ENCODE measurements around the gene ACVR1. TPM values are rescaled to one million over a fixed set of nuclear protein-coding genes. Genes with fewer than 3 reads are reported as not detected.
A peak's percentile ranks its signal among the peaks of the same experiment; 100 is the strongest.

ACVR1 gene
- total and polyA plus RNA-seq, 9 of the 15 experiments (the other 6 are each of a cell fraction or from before 2014, with no cell fraction given), result 3.8 to 14.3 (median 6.9) TPM

DNA sequence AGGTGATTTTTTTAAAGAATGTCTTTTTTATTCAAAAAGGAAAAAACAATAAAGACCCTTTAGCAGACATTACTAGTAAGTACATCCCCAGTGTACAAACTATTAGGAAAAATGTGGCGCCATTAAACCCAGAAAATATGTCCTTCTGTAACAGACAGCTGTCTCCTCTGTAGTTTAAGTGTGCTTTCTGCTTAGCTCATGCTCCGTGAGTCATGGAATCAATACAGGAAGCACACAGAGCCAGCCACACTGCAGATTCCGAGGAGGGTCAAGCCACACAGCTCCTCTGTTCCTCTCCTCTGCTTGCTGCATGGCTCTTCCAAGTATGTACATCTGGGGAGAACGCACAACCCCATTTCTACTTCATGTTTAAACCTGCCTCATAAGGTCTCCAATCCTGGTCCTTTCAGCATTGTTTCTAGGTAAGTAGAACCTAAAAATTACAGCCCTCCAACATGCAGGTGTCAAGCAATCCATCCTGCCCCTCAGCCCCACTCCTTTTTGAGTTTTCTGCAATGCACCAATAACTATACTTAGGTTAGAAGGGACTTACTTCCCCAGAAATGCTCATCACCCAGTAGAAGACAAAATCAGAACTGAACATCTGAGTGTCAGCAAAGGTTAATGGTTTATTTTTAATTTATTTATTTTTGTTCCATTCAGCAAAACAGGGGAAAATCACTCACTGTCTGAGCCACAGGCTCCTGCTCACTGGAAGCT is 37.5 kb downstream of the ACVR1 start (continued):
- TF ChIP-seq, protein P1, sequence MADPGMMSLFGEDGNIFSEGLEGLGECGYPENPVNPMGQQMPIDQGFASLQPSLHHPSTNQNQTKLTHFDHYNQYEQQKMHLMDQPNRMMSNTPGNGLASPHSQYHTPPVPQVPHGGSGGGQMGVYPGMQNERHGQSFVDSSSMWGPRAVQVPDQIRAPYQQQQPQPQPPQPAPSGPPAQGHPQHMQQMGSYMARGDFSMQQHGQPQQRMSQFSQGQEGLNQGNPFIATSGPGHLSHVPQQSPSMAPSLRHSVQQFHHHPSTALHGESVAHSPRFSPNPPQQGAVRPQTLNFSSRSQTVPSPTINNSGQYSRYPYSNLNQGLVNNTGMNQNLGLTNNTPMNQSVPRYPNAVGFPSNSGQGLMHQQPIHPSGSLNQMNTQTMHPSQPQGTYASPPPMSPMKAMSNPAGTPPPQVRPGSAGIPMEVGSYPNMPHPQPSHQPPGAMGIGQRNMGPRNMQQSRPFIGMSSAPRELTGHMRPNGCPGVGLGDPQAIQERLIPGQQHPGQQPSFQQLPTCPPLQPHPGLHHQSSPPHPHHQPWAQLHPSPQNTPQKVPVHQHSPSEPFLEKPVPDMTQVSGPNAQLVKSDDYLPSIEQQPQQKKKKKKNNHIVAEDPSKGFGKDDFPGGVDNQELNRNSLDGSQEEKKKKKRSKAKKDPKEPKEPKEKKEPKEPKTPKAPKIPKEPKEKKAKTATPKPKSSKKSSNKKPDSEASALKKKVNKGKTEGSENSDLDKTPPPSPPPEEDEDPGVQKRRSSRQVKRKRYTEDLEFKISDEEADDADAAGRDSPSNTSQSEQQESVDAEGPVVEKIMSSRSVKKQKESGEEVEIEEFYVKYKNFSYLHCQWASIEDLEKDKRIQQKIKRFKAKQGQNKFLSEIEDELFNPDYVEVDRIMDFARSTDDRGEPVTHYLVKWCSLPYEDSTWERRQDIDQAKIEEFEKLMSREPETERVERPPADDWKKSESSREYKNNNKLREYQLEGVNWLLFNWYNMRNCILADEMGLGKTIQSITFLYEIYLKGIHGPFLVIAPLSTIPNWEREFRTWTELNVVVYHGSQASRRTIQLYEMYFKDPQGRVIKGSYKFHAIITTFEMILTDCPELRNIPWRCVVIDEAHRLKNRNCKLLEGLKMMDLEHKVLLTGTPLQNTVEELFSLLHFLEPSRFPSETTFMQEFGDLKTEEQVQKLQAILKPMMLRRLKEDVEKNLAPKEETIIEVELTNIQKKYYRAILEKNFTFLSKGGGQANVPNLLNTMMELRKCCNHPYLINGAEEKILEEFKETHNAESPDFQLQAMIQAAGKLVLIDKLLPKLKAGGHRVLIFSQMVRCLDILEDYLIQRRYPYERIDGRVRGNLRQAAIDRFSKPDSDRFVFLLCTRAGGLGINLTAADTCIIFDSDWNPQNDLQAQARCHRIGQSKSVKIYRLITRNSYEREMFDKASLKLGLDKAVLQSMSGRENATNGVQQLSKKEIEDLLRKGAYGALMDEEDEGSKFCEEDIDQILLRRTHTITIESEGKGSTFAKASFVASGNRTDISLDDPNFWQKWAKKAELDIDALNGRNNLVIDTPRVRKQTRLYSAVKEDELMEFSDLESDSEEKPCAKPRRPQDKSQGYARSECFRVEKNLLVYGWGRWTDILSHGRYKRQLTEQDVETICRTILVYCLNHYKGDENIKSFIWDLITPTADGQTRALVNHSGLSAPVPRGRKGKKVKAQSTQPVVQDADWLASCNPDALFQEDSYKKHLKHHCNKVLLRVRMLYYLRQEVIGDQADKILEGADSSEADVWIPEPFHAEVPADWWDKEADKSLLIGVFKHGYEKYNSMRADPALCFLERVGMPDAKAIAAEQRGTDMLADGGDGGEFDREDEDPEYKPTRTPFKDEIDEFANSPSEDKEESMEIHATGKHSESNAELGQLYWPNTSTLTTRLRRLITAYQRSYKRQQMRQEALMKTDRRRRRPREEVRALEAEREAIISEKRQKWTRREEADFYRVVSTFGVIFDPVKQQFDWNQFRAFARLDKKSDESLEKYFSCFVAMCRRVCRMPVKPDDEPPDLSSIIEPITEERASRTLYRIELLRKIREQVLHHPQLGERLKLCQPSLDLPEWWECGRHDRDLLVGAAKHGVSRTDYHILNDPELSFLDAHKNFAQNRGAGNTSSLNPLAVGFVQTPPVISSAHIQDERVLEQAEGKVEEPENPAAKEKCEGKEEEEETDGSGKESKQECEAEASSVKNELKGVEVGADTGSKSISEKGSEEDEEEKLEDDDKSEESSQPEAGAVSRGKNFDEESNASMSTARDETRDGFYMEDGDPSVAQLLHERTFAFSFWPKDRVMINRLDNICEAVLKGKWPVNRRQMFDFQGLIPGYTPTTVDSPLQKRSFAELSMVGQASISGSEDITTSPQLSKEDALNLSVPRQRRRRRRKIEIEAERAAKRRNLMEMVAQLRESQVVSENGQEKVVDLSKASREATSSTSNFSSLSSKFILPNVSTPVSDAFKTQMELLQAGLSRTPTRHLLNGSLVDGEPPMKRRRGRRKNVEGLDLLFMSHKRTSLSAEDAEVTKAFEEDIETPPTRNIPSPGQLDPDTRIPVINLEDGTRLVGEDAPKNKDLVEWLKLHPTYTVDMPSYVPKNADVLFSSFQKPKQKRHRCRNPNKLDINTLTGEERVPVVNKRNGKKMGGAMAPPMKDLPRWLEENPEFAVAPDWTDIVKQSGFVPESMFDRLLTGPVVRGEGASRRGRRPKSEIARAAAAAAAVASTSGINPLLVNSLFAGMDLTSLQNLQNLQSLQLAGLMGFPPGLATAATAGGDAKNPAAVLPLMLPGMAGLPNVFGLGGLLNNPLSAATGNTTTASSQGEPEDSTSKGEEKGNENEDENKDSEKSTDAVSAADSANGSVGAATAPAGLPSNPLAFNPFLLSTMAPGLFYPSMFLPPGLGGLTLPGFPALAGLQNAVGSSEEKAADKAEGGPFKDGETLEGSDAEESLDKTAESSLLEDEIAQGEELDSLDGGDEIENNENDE (IDR thresholded peaks at IDR 0.05; ENCODE audit: low read depth, low read length), result no peak
- no peak for TF ChIP-seq ZNF311 (CRISPR knock-in tag; IDR thresholded peaks at IDR 0.05)
- TF ChIP-seq NR2C1 (IDR thresholded peaks at IDR 0.05), result no peak
- TF ChIP-seq NR2C1 (tag; IDR thresholded peaks at IDR 0.05), result no peak
- TF ChIP-seq ELF4 (CRISPR knock-in tag; IDR thresholded peaks at IDR 0.05), result no peak
- peak; percentile 75 for TF ChIP-seq POLR2A (conservative IDR thresholded peaks at IDR 0.05)
- TF ChIP-seq, protein P2, sequence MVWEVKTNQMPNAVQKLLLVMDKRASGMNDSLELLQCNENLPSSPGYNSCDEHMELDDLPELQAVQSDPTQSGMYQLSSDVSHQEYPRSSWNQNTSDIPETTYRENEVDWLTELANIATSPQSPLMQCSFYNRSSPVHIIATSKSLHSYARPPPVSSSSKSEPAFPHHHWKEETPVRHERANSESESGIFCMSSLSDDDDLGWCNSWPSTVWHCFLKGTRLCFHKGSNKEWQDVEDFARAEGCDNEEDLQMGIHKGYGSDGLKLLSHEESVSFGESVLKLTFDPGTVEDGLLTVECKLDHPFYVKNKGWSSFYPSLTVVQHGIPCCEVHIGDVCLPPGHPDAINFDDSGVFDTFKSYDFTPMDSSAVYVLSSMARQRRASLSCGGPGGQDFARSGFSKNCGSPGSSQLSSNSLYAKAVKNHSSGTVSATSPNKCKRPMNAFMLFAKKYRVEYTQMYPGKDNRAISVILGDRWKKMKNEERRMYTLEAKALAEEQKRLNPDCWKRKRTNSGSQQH (CRISPR knock-in tag; IDR thresholded peaks at IDR 0.05), result 0 out of 2 replicates have a peak, but pooled peaks have one; percentile 26
- TF ChIP-seq MED1 (CRISPR knock-in tag; IDR thresholded peaks at IDR 0.05; ENCODE audit: borderline replicate concordance), result no peak
- peak in 1 of 2 experiments; percentile 19; a peak in 1 of 4 replicates for TF ChIP-seq TRIM24 (IDR thresholded peaks at IDR 0.05)
- TF ChIP-seq, protein P3, sequence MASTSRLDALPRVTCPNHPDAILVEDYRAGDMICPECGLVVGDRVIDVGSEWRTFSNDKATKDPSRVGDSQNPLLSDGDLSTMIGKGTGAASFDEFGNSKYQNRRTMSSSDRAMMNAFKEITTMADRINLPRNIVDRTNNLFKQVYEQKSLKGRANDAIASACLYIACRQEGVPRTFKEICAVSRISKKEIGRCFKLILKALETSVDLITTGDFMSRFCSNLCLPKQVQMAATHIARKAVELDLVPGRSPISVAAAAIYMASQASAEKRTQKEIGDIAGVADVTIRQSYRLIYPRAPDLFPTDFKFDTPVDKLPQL (IDR thresholded peaks at IDR 0.05; ENCODE audit: extremely low read depth, insufficient read length), result peak; percentile 18
- no peak for TF ChIP-seq RFX1 (IDR thresholded peaks at IDR 0.05)
- peak; percentile 49; the same call in 1 of the 2 replicates for TF ChIP-seq JUNB (CRISPR knock-in tag; conservative IDR thresholded peaks at IDR 0.05)
- peak; percentile 96 for TF ChIP-seq FOSL1 (tag; conservative IDR thresholded peaks at IDR 0.05)
- no peak for TF ChIP-seq TEAD2 (tag; IDR thresholded peaks at IDR 0.05)
- TF ChIP-seq IRF2 (CRISPR knock-in tag; IDR thresholded peaks at IDR 0.05), result no peak
- no peak for TF ChIP-seq RBBP5 (IDR thresholded peaks at IDR 0.05; ENCODE audit: borderline replicate concordance, insufficient read depth, low read length, poor library complexity, severe bottlenecking)

All from K562 (cell line).